Measurements from ENCODE around the gene CABLES1. TPM values are rescaled to one million over a fixed set of nuclear protein-coding genes. Genes with fewer than 3 reads are reported as not detected.

The CABLES1 gene
- total and polyA plus RNA-seq, 2 experiments from 2014 or later, result 1.3 to 8.9 TPM

- WGBS, 2 experiments (ENCODE audit: low coverage in 1 of 2, low lambda C conversion rate in 2 of 2, missing lambda C conversion rate in 2 of 2), result 47 to 54% methylated on average over 7 of the region's 7 CpGs
- H3K9me3 ChIP-seq (ENCODE audit: low read depth), result no peaks in the 10 kb centered on the region
- no peaks in the 10 kb centered on the region for H3K9me2 ChIP-seq (ENCODE audit: insufficient read depth)
- H3K4me2 ChIP-seq (ENCODE audit: unreplicated experiment), result no peak overlapping the region
- no peaks in the 10 kb centered on the region for H3K36me3 ChIP-seq (ENCODE audit: low read depth)
- H3K27ac ChIP-seq, result no peak overlapping the region
- H3K4me1 ChIP-seq (ENCODE audit: insufficient read depth), result no peaks in the 10 kb centered on the region
- H2AFZ ChIP-seq, result no peak overlapping the region
- no peak overlapping the region for H3K4me3 ChIP-seq
- DNase-seq, result peak; percentile 10
- 0 out of 2 replicates have a peak, but pooled peaks cover 7% of the 10 kb centered on the region for H3K79me2 ChIP-seq (ENCODE audit: insufficient read depth)
- no peaks in the 10 kb centered on the region for H3F3A ChIP-seq (ENCODE audit: insufficient read depth)
- H3K27me3 ChIP-seq (replicated peaks; ENCODE audit: insufficient read depth), result no peaks in the 10 kb centered on the region
- TF ChIP-seq EZH2phosphoT487 (IDR thresholded peaks at IDR 0.05; ENCODE audit: insufficient read depth, low read depth) (no peak), EZH2 (IDR thresholded peaks at IDR 0.05; ENCODE audit: insufficient read depth, poor library complexity, severe bottlenecking) (no peak)
- H3K9ac ChIP-seq, result no peak overlapping the region
- no peaks in the 10 kb centered on the region for H4K20me1 ChIP-seq (ENCODE audit: insufficient read depth)
- in situ Hi-C loops (cut with MboI), result no loop called here
Observed at GRCh38 chr18:23166891-23167541, 31.7 kb downstream of the CABLES1 start.

GRCh38 chr18:23169673-23170044, 34.4 kb downstream of the CABLES1 start:
- Histone ChIP-seq H3K9ac (no peak overlapping the region), H3K27ac (no peak overlapping the region), H4K20me1 (ENCODE audit: insufficient read depth) (no peaks in the 10 kb centered on the region), H3K79me2 (ENCODE audit: insufficient read depth) (0 out of 2 replicates have a peak, but pooled peaks cover 7% of the 10 kb centered on the region), H3K9me2 (ENCODE audit: insufficient read depth) (no peaks in the 10 kb centered on the region), H3K9me3 (ENCODE audit: low read depth) (no peaks in the 10 kb centered on the region), H3K36me3 (ENCODE audit: low read depth) (no peaks in the 10 kb centered on the region), H3K4me3 (no peak overlapping the region), H3K4me1 (ENCODE audit: insufficient read depth) (no peaks in the 10 kb centered on the region), H3K4me2 (ENCODE audit: unreplicated experiment) (no peak overlapping the region), H3F3A (ENCODE audit: insufficient read depth) (no peaks in the 10 kb centered on the region), H2AFZ (no peak overlapping the region), H3K27me3 (replicated peaks; ENCODE audit: insufficient read depth) (no peaks in the 10 kb centered on the region)
- TF ChIP-seq EZH2phosphoT487 (IDR thresholded peaks at IDR 0.05; ENCODE audit: insufficient read depth, low read depth), result no peak
- TF ChIP-seq EZH2 (IDR thresholded peaks at IDR 0.05; ENCODE audit: insufficient read depth, poor library complexity, severe bottlenecking), result no peak
- in situ Hi-C loops (cut with MboI), result no loop called here
- WGBS, 2 experiments (ENCODE audit: low coverage in 1 of 2, low lambda C conversion rate in 2 of 2, missing lambda C conversion rate in 2 of 2), result 96% methylated on average over 7 of the region's 7 CpGs
- DNase-seq, result no peak

GRCh38 chr18:23170137-23170536, 34.9 kb downstream of the CABLES1 start:
- TF ChIP-seq EZH2 (IDR thresholded peaks at IDR 0.05; ENCODE audit: insufficient read depth, poor library complexity, severe bottlenecking) (no peak), EZH2phosphoT487 (IDR thresholded peaks at IDR 0.05; ENCODE audit: insufficient read depth, low read depth) (no peak)
- H3K4me2 ChIP-seq (ENCODE audit: unreplicated experiment), result no peak overlapping the region
- in situ Hi-C loops (cut with MboI), result no loop called here
- 87 to 91% methylated on average over 7 of the region's 7 CpGs for WGBS, 2 experiments (ENCODE audit: low coverage in 1 of 2, low lambda C conversion rate in 2 of 2, missing lambda C conversion rate in 2 of 2)
- no peak for DNase-seq
- H2AFZ ChIP-seq, result no peak overlapping the region
- H3K4me3 ChIP-seq, result no peak overlapping the region
- no peak overlapping the region for H3K27ac ChIP-seq
- H3K79me2 ChIP-seq (ENCODE audit: insufficient read depth), result 0 out of 2 replicates have a peak, but pooled peaks cover 9% of the 10 kb centered on the region
- H4K20me1 ChIP-seq (ENCODE audit: insufficient read depth), result no peaks in the 10 kb centered on the region
- H3K27me3 ChIP-seq (replicated peaks; ENCODE audit: insufficient read depth), result no peaks in the 10 kb centered on the region
- no peaks in the 10 kb centered on the region for H3K4me1 ChIP-seq (ENCODE audit: insufficient read depth)
- H3K9me2 ChIP-seq (ENCODE audit: insufficient read depth), result no peaks in the 10 kb centered on the region
- no peaks in the 10 kb centered on the region for H3K9me3 ChIP-seq (ENCODE audit: low read depth)
- H3F3A ChIP-seq (ENCODE audit: insufficient read depth), result no peaks in the 10 kb centered on the region
- H3K9ac ChIP-seq, result no peak overlapping the region
- no peaks in the 10 kb centered on the region for H3K36me3 ChIP-seq (ENCODE audit: low read depth)

- no peak overlapping the region for H3K9ac ChIP-seq
- H3K4me2 ChIP-seq (ENCODE audit: unreplicated experiment), result no peak overlapping the region
- TF ChIP-seq EZH2phosphoT487 (IDR thresholded peaks at IDR 0.05; ENCODE audit: insufficient read depth, low read depth) (no peak), EZH2 (IDR thresholded peaks at IDR 0.05; ENCODE audit: insufficient read depth, poor library complexity, severe bottlenecking) (no peak)
- H3K36me3 ChIP-seq (ENCODE audit: low read depth), result no peaks in the 10 kb centered on the region
- no peak overlapping the region for H2AFZ ChIP-seq
- in situ Hi-C loops (cut with MboI), result no loop called here
- WGBS, 2 experiments (ENCODE audit: low coverage in 1 of 2, low lambda C conversion rate in 2 of 2, missing lambda C conversion rate in 2 of 2), result 91 to 92% methylated on average over 9 of the region's 9 CpGs
- no peak overlapping the region for H3K4me3 ChIP-seq
- H3F3A ChIP-seq (ENCODE audit: insufficient read depth), result no peaks in the 10 kb centered on the region
- DNase-seq, result no peak
- no peaks in the 10 kb centered on the region for H3K9me3 ChIP-seq (ENCODE audit: low read depth)
- H3K9me2 ChIP-seq (ENCODE audit: insufficient read depth), result no peaks in the 10 kb centered on the region
- H3K79me2 ChIP-seq (ENCODE audit: insufficient read depth), result 0 out of 2 replicates have a peak, but pooled peaks cover 15% of the 10 kb centered on the region
- H3K4me1 ChIP-seq (ENCODE audit: insufficient read depth), result no peaks in the 10 kb centered on the region
- H3K27ac ChIP-seq, result no peak overlapping the region
- no peaks in the 10 kb centered on the region for H3K27me3 ChIP-seq (replicated peaks; ENCODE audit: insufficient read depth)
- H4K20me1 ChIP-seq (ENCODE audit: insufficient read depth), result no peaks in the 10 kb centered on the region
Observed at GRCh38 chr18:23171581-23172156, 36.4 kb downstream of the CABLES1 start.

Data from GM23248 (cell line).